SU-DHL-6 (cell line): ENCODE data around the gene OTOA.

Source experiments
- H2AFZ ChIP-seq: fragments of 200-600 bp; sonication (generic); 2 replicates; pipeline ENCODE4 v1.6.1; 2014; ENCODE audit warnings: low read depth, mild to moderate bottlenecking, moderate library complexity, mixed read lengths, antibody characterized with exemption, low read length; ENCODE audit not compliant: severe bottlenecking
- H3F3A ChIP-seq: fragments of 200-600 bp; shearing (Covaris generic); 2 replicates; pipeline ENCODE4 v1.6.0; 2016; ENCODE audit warnings: antibody characterized with exemption, mild to moderate bottlenecking; ENCODE audit not compliant: insufficient read depth
- H3K27ac ChIP-seq: fragments of 200-600 bp; sonication (generic); 2 replicates; pipeline ENCODE4 v1.5.1; 2016; ENCODE audit warnings: low read depth, mild to moderate bottlenecking, low read length, moderate library complexity, mixed read lengths
- H3K27me3 ChIP-seq: fragments of 200-600 bp; sonication (generic), shearing (Covaris generic); 2 replicates; pipeline ENCODE4 v1.6.0; 2014; ENCODE audit warnings: mild to moderate bottlenecking, low read length
- H3K36me3 ChIP-seq: fragments of 200-600 bp; sonication (generic); 2 replicates; pipeline ENCODE4 v1.6.1; 2014; ENCODE audit warnings: mild to moderate bottlenecking, low read length, mixed read lengths
- H3K4me2 ChIP-seq: fragments of 300-600, 200-600 bp; shearing (Covaris generic), sonication (generic); 2 replicates; pipeline ENCODE4 v1.6.0; 2014; ENCODE audit warnings: low read length, low read depth, mild to moderate bottlenecking; ENCODE audit not compliant: poor library complexity, severe bottlenecking
- H3K4me3 ChIP-seq: fragments of 200-600 bp; sonication (generic); 2 replicates; pipeline ENCODE4 v1.5.1; 2014; ENCODE audit warnings: antibody characterized with exemption, low read length, mild to moderate bottlenecking, mixed read lengths; ENCODE audit not compliant: insufficient read depth, poor library complexity, severe bottlenecking
- H3K79me2 ChIP-seq: fragments of 200-600 bp; sonication (generic); 2 replicates; pipeline ENCODE4 v1.6.1; 2014; ENCODE audit warnings: mild to moderate bottlenecking, low read length, moderate library complexity; ENCODE audit not compliant: insufficient read depth
- H3K9ac ChIP-seq: fragments of 200-600 bp; sonication (generic); 2 replicates; pipeline ENCODE4 v1.7.0; 2014; ENCODE audit warnings: mild to moderate bottlenecking, low read length
- H3K9me2 ChIP-seq: fragments of 200-600 bp; sonication (generic); replicated peaks from 2 replicates; pipeline ENCODE4 v1.6.1; 2014; ENCODE audit warnings: low read length; ENCODE audit not compliant: insufficient read depth
- H3K9me3 ChIP-seq: fragments of 200-600 bp; sonication (generic); 2 replicates; pipeline ENCODE4 v1.6.1; 2014; ENCODE audit warnings: low read length, mixed read lengths; ENCODE audit not compliant: insufficient read depth
- H4K20me1 ChIP-seq: fragments of 200-600 bp; sonication (generic); 2 replicates; pipeline ENCODE4 v1.6.1; 2014; ENCODE audit warnings: low read depth, mild to moderate bottlenecking, antibody characterized with exemption, low read length, moderate library complexity, mixed read lengths
- EZH2phosphoT487 ChIP-seq: fragments of 200-600 bp; sonication (generic), shearing (Covaris generic); conservative IDR thresholded peaks from 2 replicates; pipeline ENCODE4 v1.6.1; 2018; ENCODE audit warnings: mild to moderate bottlenecking, antibody characterized with exemption, low read length, moderate library complexity, mixed read lengths
- TF ChIP-seq, protein P1 (sequence below): fragments of 200-600 bp; sonication (generic); IDR thresholded peaks from one replicate; pipeline ENCODE4 v1.5.1; 2017; ENCODE audit warnings: antibody characterized with exemption, mild to moderate bottlenecking, low read length, moderate library complexity; ENCODE audit not compliant: insufficient read depth, poor library complexity, severe bottlenecking

The OTOA gene

DNA sequence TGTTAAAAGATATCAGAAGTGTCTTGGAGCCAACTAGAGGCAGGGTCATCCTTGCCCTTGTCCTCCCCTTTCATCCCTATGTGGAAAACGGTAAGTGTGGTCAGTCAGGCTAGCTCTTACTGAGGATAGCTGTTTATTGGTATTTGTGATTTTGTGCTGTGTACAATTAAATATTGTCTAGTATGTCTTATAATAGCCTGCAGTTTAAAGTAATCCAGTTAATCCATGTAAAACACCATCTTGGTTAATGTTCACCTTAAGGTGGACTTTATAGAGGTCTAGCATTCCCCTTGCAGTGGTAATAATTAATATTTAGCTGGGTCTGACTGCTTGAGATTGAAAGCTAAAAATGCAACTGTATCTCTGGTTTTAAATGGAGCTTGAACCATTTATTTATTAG is 38.7 kb upstream of the OTOA start:
- H3K9ac ChIP-seq, result no peak overlapping the region

DNA sequence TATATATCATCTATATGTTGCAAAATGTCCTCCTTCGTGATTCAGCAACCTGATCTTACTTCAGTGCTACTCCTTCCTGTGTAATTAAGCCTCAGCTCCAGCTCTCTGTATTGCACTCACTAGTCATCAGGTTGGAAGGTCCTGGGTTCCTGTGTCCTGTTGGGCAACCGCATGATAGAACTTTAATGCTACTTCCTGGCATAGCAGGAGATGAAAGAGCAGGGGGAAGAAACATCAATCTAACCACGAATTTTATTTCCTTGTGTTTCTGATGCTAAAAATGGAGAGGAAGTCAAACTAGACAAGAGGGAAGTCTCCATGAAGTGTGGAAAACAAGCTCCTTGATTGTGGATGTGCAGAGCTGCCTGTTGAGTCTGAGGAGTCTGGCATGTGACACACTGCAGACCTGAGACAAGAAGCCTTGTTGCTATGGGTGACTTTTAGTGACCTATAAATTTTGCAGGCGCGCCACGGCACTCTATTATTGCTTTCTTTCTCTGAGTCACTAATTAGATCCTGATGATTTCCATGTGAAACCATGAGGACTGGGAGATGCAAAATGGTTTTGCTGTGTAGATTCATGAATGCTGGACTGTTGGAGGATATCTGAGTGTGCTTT is 37.0 kb upstream of the OTOA start:
- Histone ChIP-seq H3K9ac (no peak overlapping the region), H3K4me2 (no peak overlapping the region)

More for the DNA sequence above, 38.7 kb upstream of the OTOA start:
- Histone ChIP-seq H3K9me2 (no peaks in the 10 kb centered on the region), H3K4me2 (no peak overlapping the region), H3K27ac (no peak overlapping the region), H3F3A (no peaks in the 10 kb centered on the region), H4K20me1 (no peaks in the 10 kb centered on the region), H3K27me3 (no peaks in the 10 kb centered on the region), H2AFZ (no peak overlapping the region), H3K36me3 (peaks cover 15% of the 10 kb centered on the region; the same call in 1 of the 2 replicates), H3K79me2 (no peaks in the 10 kb centered on the region), H3K4me3 (no peak overlapping the region), H3K9me3 (no peaks in the 10 kb centered on the region)
- TF ChIP-seq, protein P1, sequence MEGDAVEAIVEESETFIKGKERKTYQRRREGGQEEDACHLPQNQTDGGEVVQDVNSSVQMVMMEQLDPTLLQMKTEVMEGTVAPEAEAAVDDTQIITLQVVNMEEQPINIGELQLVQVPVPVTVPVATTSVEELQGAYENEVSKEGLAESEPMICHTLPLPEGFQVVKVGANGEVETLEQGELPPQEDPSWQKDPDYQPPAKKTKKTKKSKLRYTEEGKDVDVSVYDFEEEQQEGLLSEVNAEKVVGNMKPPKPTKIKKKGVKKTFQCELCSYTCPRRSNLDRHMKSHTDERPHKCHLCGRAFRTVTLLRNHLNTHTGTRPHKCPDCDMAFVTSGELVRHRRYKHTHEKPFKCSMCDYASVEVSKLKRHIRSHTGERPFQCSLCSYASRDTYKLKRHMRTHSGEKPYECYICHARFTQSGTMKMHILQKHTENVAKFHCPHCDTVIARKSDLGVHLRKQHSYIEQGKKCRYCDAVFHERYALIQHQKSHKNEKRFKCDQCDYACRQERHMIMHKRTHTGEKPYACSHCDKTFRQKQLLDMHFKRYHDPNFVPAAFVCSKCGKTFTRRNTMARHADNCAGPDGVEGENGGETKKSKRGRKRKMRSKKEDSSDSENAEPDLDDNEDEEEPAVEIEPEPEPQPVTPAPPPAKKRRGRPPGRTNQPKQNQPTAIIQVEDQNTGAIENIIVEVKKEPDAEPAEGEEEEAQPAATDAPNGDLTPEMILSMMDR, result no peak
- no peak for TF ChIP-seq EZH2phosphoT487

DNA sequence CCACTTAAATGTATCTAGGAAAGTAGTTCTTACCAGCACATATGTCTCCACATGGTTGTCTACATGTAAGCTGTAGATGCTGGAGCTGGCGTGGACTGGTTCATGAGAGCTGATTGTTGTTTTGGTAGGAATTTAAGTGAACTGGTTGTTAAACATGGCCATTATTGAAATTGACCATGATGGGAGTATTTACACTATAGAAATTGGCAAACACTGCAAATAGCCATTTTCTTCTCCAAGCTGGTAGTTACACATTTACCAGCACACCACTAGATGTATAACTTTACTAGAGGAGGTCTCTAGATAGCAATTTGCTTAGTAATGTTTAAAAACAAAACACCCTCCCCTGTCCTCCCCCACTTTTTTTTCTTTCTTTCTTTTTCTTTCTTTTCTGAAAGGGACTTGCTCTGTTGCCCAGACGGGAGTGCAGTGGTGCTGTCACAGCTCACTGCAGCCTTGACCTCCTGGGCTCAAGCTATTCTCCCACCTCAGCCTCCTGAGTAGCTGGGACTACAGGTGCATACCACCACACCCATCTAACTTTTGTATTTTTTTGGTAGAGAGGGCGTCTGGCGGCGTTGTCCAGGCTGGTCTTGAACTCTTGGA is 35.5 kb upstream of the OTOA start:
- Histone ChIP-seq H3K4me2 (no peak overlapping the region), H3F3A (no peaks in the 10 kb centered on the region), H3K27me3 (no peaks in the 10 kb centered on the region)

More for the DNA sequence above, 37.0 kb upstream of the OTOA start:
- peaks cover 15% of the 10 kb centered on the region; the same call in 1 of the 2 replicates for H3K36me3 ChIP-seq
- TF ChIP-seq, protein P1, result no peak
- TF ChIP-seq EZH2phosphoT487, result no peak
- no peaks in the 10 kb centered on the region for H4K20me1 ChIP-seq
- no peaks in the 10 kb centered on the region for H3F3A ChIP-seq
- no peak overlapping the region for H3K27ac ChIP-seq
- H3K27me3 ChIP-seq, result no peaks in the 10 kb centered on the region
- H3K79me2 ChIP-seq, result no peaks in the 10 kb centered on the region
- no peak overlapping the region for H2AFZ ChIP-seq
- no peaks in the 10 kb centered on the region for H3K9me3 ChIP-seq
- H3K9me2 ChIP-seq, result no peaks in the 10 kb centered on the region
- no peak overlapping the region for H3K4me3 ChIP-seq

More for the DNA sequence above, 35.5 kb upstream of the OTOA start:
- H3K4me3 ChIP-seq, result no peak overlapping the region
- H4K20me1 ChIP-seq, result no peaks in the 10 kb centered on the region
- peaks cover 6% of the 10 kb centered on the region; the same call in 1 of the 2 replicates for H3K36me3 ChIP-seq
- no peak overlapping the region for H2AFZ ChIP-seq
- no peak overlapping the region for H3K9ac ChIP-seq
- H3K79me2 ChIP-seq, result no peaks in the 10 kb centered on the region
- no peaks in the 10 kb centered on the region for H3K9me3 ChIP-seq
- no peak overlapping the region for H3K27ac ChIP-seq
- no peaks in the 10 kb centered on the region for H3K9me2 ChIP-seq
- TF ChIP-seq, protein P1, result no peak
- TF ChIP-seq EZH2phosphoT487, result no peak
